Mesenchymal stem cell (in vitro differentiated cells and primary cell): ENCODE measurements around the gene SYT9.

Experiments used
- DNase-seq: peaks from one replicate; pipeline ENCODE4 v3.0.0-alpha.2; 2013
- H2AFZ ChIP-seq: one replicate; pipeline ENCODE4 v1.6.1; 2013; ENCODE audit warnings: low read depth, mild to moderate bottlenecking, control low read depth, inconsistent platforms, low read length, moderate library complexity
- H2AK5ac ChIP-seq: 2 replicates; pipeline ENCODE4 v1.6.1; 2013; ENCODE audit warnings: low read length, moderate library complexity, mild to moderate bottlenecking, inconsistent platforms; ENCODE audit not compliant: severe bottlenecking
- H2BK120ac ChIP-seq: one replicate; pipeline ENCODE4 v1.6.1; 2013; ENCODE audit warnings: low read depth, mild to moderate bottlenecking, inconsistent platforms, low read length, moderate library complexity
- H2BK12ac ChIP-seq, 2 experiments: one replicate each; pipeline ENCODE4 v1.6.1; 2013; ENCODE audit warnings: inconsistent platforms in 2 of 2, low read length in 2 of 2, mild to moderate bottlenecking in 2 of 2, moderate library complexity in 2 of 2, control low read depth in 1 of 2
- H2BK15ac ChIP-seq: one replicate; pipeline ENCODE4 v1.6.1; 2013; ENCODE audit warnings: mild to moderate bottlenecking, low read depth, inconsistent platforms; ENCODE audit not compliant: poor library complexity, severe bottlenecking
- H2BK5ac ChIP-seq: 2 replicates; pipeline ENCODE4 v1.6.1; 2013; ENCODE audit warnings: low read depth, mild to moderate bottlenecking, low read length, control low read depth, inconsistent platforms; ENCODE audit not compliant: poor library complexity, severe bottlenecking
- H3K14ac ChIP-seq, 2 experiments: one replicate each; pipeline ENCODE4 v1.6.1; 2013; ENCODE audit warnings: inconsistent platforms in 2 of 2, low read length in 2 of 2, control low read depth in 1 of 2, mild to moderate bottlenecking in 1 of 2, moderate library complexity in 1 of 2
- H3K18ac ChIP-seq, 2 experiments: one replicate each; pipeline ENCODE4 v1.6.1; 2013; ENCODE audit warnings: inconsistent platforms in 2 of 2, low read length in 2 of 2, control low read depth in 1 of 2, low read depth in 1 of 2, mild to moderate bottlenecking in 1 of 2
- H3K23ac ChIP-seq, 2 experiments: one replicate each; pipeline ENCODE4 v1.6.1; 2013; ENCODE audit warnings: inconsistent platforms in 2 of 2, low read length in 2 of 2, mild to moderate bottlenecking in 2 of 2, moderate library complexity in 2 of 2, control low read depth in 1 of 2
- H3K27ac ChIP-seq: 2 replicates; pipeline ENCODE4 v1.5.1; 2013; ENCODE audit warnings: mild to moderate bottlenecking, moderate library complexity, low read length, control low read depth, inconsistent platforms; ENCODE audit not compliant: poor library complexity, severe bottlenecking
- H3K27me3 ChIP-seq, 2 experiments: 2 replicates each; pipeline versions ENCODE4 v1.6.1 to v1.7.0; 2013; ENCODE audit warnings: low read length in 2 of 2, mild to moderate bottlenecking in 2 of 2, moderate library complexity in 2 of 2, control low read depth in 1 of 2, inconsistent platforms in 1 of 2; ENCODE audit not compliant: control insufficient read depth in 1 of 2, insufficient read depth in 1 of 2
- H3K36me3 ChIP-seq, 2 experiments: 2 replicates each; pipeline versions ENCODE4 v1.6.1 to v1.7.0; 2013; ENCODE audit warnings: low read length in 2 of 2, control low read depth in 1 of 2, inconsistent platforms in 1 of 2, low read depth in 1 of 2, mild to moderate bottlenecking in 1 of 2; ENCODE audit not compliant: insufficient read depth in 2 of 2, control insufficient read depth in 1 of 2
- H3K4ac ChIP-seq, 2 experiments: one replicate each; pipeline ENCODE4 v1.6.1; 2013; ENCODE audit warnings: inconsistent platforms in 2 of 2, low read length in 2 of 2, mild to moderate bottlenecking in 2 of 2, moderate library complexity in 2 of 2, control low read depth in 1 of 2, low read depth in 1 of 2
- H3K4me1 ChIP-seq: 2 replicates; pipeline ENCODE4 v1.6.1; 2013; ENCODE audit warnings: low read depth, low read length, control low read depth; ENCODE audit not compliant: control insufficient read depth, insufficient read depth
- H3K4me2 ChIP-seq: 2 replicates; pipeline ENCODE4 v1.6.1; 2013; ENCODE audit warnings: low read length, mild to moderate bottlenecking, inconsistent platforms; ENCODE audit not compliant: poor library complexity, severe bottlenecking
- H3K4me3 ChIP-seq, 2 experiments: 2 replicates each; pipeline versions ENCODE4 v1.5.1 to v1.7.0; 2013; ENCODE audit warnings: low read length in 2 of 2, mild to moderate bottlenecking in 2 of 2, control low read depth in 1 of 2, low read depth in 1 of 2; ENCODE audit not compliant: insufficient read depth in 1 of 2
- H3K79me1 ChIP-seq: replicated peaks from 2 replicates; pipeline ENCODE4 v1.6.1; 2013; ENCODE audit warnings: mild to moderate bottlenecking, control low read depth, low read length, inconsistent platforms; ENCODE audit not compliant: poor library complexity, severe bottlenecking
- H3K9ac ChIP-seq: 2 replicates; pipeline ENCODE4 v1.7.0; 2013; ENCODE audit warnings: mild to moderate bottlenecking, low read length, moderate library complexity
- H3K9me3 ChIP-seq: 2 replicates; pipeline ENCODE4 v1.7.0; 2013; ENCODE audit warnings: mild to moderate bottlenecking, low read length; ENCODE audit not compliant: control insufficient read depth
- H4K8ac ChIP-seq: one replicate; pipeline ENCODE4 v1.6.1; 2013; ENCODE audit warnings: inconsistent platforms, mild to moderate bottlenecking, low read length, moderate library complexity
- H4K91ac ChIP-seq: one replicate; pipeline ENCODE4 v1.6.1; 2013; ENCODE audit warnings: mild to moderate bottlenecking, low read length, inconsistent platforms
- WGBS: methylation state at CpG from one replicate; pipeline ENCODE4 v1.1.7; 2013; ENCODE audit warnings: mixed read lengths; 5-methylcytosine and 5-hydroxymethylcytosine counted together

SYT9 gene

DNA sequence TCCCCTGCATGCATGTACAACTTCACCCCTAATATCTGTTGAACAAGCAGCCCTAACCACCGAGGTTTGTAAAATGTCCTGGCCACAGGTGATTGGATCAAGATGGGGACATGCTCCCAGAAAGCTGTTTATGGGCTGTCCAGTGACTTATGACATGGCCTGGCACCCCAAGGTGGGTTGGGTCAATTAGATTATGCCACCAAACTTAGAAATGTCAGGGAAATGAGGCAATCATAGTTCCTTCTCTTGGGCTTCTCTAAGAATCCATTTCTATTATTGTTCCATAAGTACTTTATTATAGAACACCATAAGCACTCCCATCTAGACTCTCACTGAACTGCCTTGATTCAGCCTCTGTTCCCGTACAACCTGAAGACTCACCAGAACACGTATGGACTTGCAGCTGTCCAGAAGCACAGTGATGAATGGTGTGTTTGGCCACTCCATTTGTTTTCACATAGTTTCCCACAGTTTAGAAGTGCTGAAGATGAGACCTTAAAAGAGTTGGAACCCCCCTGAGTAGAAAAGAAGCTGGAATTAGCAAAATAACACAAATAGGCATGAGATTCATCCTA, 188.1 kb downstream of the SYT9 start:
- H3K36me3 ChIP-seq = no peaks in the 10 kb centered on the region
- H3K9me3 ChIP-seq = no peaks in the 10 kb centered on the region
- DNase-seq = no peak
- H2BK15ac ChIP-seq = no peak overlapping the region
- no peak overlapping the region for H3K4me3 ChIP-seq
- H2AK5ac ChIP-seq = no peak overlapping the region
- H2BK5ac ChIP-seq = no peak overlapping the region
- H4K91ac ChIP-seq = no peak overlapping the region
- H3K79me1 ChIP-seq = no peaks in the 10 kb centered on the region
- H2AFZ ChIP-seq = no peak overlapping the region
- no peak overlapping the region for H3K14ac ChIP-seq
- peaks cover 3 to 15% of the 10 kb centered on the region in 2 experiments for H3K27me3 ChIP-seq
- 83% methylated on average over 2 of the region's 3 CpGs for WGBS
- H3K4ac ChIP-seq = no peak overlapping the region
- no peak overlapping the region for H4K8ac ChIP-seq
- H3K9ac ChIP-seq = no peak overlapping the region
- H3K27ac ChIP-seq = no peak overlapping the region
- H3K18ac ChIP-seq = no peak overlapping the region
- H3K23ac ChIP-seq = no peak overlapping the region
- H3K4me2 ChIP-seq = no peak overlapping the region
- H3K4me1 ChIP-seq = no peaks in the 10 kb centered on the region
- no peak overlapping the region for H2BK12ac ChIP-seq
- H2BK120ac ChIP-seq = no peak overlapping the region

- peak; percentile 48 for DNase-seq
- Histone ChIP-seq H3K36me3 (no peaks in the 10 kb centered on the region), H3K4ac (no peak overlapping the region), H4K91ac (no peak overlapping the region), H2AK5ac (no peak overlapping the region), H2BK120ac (no peak overlapping the region), H3K23ac (no peak overlapping the region), H3K9me3 (no peaks in the 10 kb centered on the region), H2BK15ac (no peak overlapping the region), H3K4me3 (no peak overlapping the region), H2BK5ac (no peak overlapping the region), H3K4me2 (no peak overlapping the region), H3K18ac (no peak overlapping the region), H2AFZ (no peak overlapping the region), H3K14ac (no peak overlapping the region), H3K27me3 (peaks cover 3 to 18% of the 10 kb centered on the region in 2 experiments), H4K8ac (no peak overlapping the region), H3K79me1 (no peaks in the 10 kb centered on the region), H3K4me1 (no peaks in the 10 kb centered on the region), H3K27ac (no peak overlapping the region), H2BK12ac (no peak overlapping the region), H3K9ac (no peak overlapping the region)
- WGBS = 16% methylated on average over 5 of the region's 6 CpGs
These were observed 191.0 kb downstream of the SYT9 start for GRCh38 chr11:7442588-7443215.

DNA sequence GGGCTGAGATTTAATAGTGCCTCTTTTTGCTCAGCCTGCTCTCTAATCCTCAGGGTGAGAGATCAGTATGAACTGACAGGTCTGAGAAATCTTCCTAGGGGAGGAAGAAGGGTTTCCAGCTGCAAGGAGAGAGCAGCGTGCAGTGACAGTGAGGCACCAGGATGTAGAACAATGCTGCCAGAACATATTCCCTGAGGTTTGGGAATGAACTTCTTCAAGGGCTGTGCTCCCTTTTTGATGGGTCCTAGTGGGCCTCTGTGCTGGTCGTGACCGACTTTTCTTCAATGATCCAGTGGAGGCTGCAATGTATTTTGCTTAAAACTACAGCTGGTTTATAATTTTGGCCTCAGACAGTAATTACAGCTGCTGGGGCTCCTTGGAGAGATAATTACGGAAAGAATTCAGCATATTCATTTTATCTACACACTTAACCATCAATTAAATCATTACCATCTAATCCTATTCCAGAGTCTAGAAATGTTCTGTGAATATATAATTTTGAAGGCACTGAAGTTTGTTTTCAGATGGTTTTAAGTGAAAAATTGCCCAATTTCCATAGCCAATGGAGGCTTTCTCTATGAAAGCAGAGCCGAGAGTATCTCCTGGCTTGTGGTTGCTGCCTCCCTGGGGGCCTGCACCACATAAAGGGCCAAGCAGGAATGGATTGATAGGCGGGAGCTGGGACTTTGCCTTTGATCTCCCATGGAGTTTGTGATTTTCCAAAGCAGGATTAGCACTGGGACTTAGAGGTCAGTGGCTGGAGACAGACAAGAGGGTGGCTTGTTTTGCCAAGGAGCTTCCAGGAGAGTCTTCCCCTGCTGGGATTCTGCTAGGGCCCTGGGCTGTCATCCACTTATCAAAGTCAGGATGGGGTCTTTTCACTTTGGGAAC, 192.6 kb downstream of the SYT9 start:
- no peak overlapping the region for H3K4me2 ChIP-seq
- H3K9me3 ChIP-seq = no peaks in the 10 kb centered on the region
- no peak overlapping the region for H2BK15ac ChIP-seq
- H3K79me1 ChIP-seq = no peaks in the 10 kb centered on the region
- no peak overlapping the region for H2AFZ ChIP-seq
- no peak overlapping the region for H3K14ac ChIP-seq
- H2BK120ac ChIP-seq = no peak overlapping the region
- no peak overlapping the region for H4K91ac ChIP-seq
- no peak overlapping the region for H3K9ac ChIP-seq
- no peak overlapping the region for H3K4ac ChIP-seq
- no peak overlapping the region for H4K8ac ChIP-seq
- no peak for DNase-seq
- H3K27ac ChIP-seq = no peak overlapping the region
- H3K4me3 ChIP-seq = no peak overlapping the region
- peaks cover 0 to 16% of the 10 kb centered on the region in 2 experiments for H3K27me3 ChIP-seq
- H3K18ac ChIP-seq = no peak overlapping the region
- no peak overlapping the region for H3K23ac ChIP-seq
- no peaks in the 10 kb centered on the region for H3K4me1 ChIP-seq
- H2BK5ac ChIP-seq = no peak overlapping the region
- H3K36me3 ChIP-seq = no peaks in the 10 kb centered on the region
- H2BK12ac ChIP-seq = no peak overlapping the region
- WGBS = 49% methylated on average over 4 of the region's 6 CpGs
- H2AK5ac ChIP-seq = no peak overlapping the region

- H4K8ac ChIP-seq = no peak overlapping the region
- no peak overlapping the region for H3K23ac ChIP-seq
- 69% methylated on average over 5 of the region's 5 CpGs for WGBS
- H3K27me3 ChIP-seq = peaks cover 0 to 12% of the 10 kb centered on the region in 2 experiments
- no peaks in the 10 kb centered on the region for H3K36me3 ChIP-seq
- no peak overlapping the region for H4K91ac ChIP-seq
- no peak overlapping the region for H3K14ac ChIP-seq
- no peak overlapping the region for H3K27ac ChIP-seq
- H2BK5ac ChIP-seq = no peak overlapping the region
- H2AK5ac ChIP-seq = no peak overlapping the region
- H2AFZ ChIP-seq = no peak overlapping the region
- no peaks in the 10 kb centered on the region for H3K9me3 ChIP-seq
- no peak overlapping the region for H3K4me2 ChIP-seq
- H3K4ac ChIP-seq = no peak overlapping the region
- H3K4me1 ChIP-seq = no peaks in the 10 kb centered on the region
- H3K4me3 ChIP-seq = no peak overlapping the region
- no peak overlapping the region for H2BK120ac ChIP-seq
- H3K18ac ChIP-seq = no peak overlapping the region
- no peak overlapping the region for H3K9ac ChIP-seq
- no peak overlapping the region for H2BK15ac ChIP-seq
- H3K79me1 ChIP-seq = no peaks in the 10 kb centered on the region
- H2BK12ac ChIP-seq = no peak overlapping the region
- DNase-seq = no peak
These were observed 193.9 kb downstream of the SYT9 start for GRCh38 chr11:7445564-7445963.
